Lung (tissue), 12 donors: ENCODE results near the gene ANP32A. TPM values are rescaled to one million over a fixed set of nuclear protein-coding genes. Genes with fewer than 3 reads are reported as not detected.
"Not testable (repeated sequence)": the region's sequence is repeated elsewhere in the genome, so short reads cannot be mapped to it uniquely, and the experiment has no call there.

ENCODE experiments used
- ATAC-seq: fragments of 200-7000 bp; cut with Tn5 transposase; one replicate; pipeline ENCODE4 v1.9.1; 2020; ENCODE audit warnings: moderate number of reproducible peaks; ENCODE audit not compliant: insufficient read depth, low FRiP score
- DNase-seq, 3 donors: peaks; one replicate each; pipeline ENCODE4 v3.0.0-alpha.2; 2013 to 2017
- H3K27ac ChIP-seq, 2 donors: one replicate each; pipeline ENCODE4 v1.5.1; 2013; ENCODE audit warnings: mild to moderate bottlenecking in 2 of 2, moderate library complexity in 2 of 2, control low read depth in 1 of 2, inconsistent platforms in 1 of 2, low read depth in 1 of 2, low read length in 1 of 2
- H3K27me3 ChIP-seq, 3 donors: one replicate each; pipeline ENCODE4 v1.5.1; 2013; ENCODE audit warnings: low read length in 2 of 3; ENCODE audit not compliant: control insufficient read depth in 3 of 3, insufficient read depth in 3 of 3
- H3K36me3 ChIP-seq, 4 donors: one replicate each; pipeline ENCODE4 v1.5.1; 2013; ENCODE audit warnings: low read length in 4 of 4, mild to moderate bottlenecking in 1 of 4, moderate library complexity in 1 of 4; ENCODE audit not compliant: control insufficient read depth in 4 of 4, insufficient read depth in 4 of 4
- H3K4me1 ChIP-seq, 5 donors: one replicate each; pipeline ENCODE4 v1.5.1; 2013; ENCODE audit warnings: low read length in 5 of 5, mild to moderate bottlenecking in 2 of 5, moderate library complexity in 1 of 5; ENCODE audit not compliant: control insufficient read depth in 5 of 5, insufficient read depth in 5 of 5
- H3K4me3 ChIP-seq: one replicate; pipeline ENCODE4 v1.5.1; 2013; ENCODE audit warnings: mild to moderate bottlenecking, control low read depth, moderate library complexity
- H3K9ac ChIP-seq, 2 donors: one replicate each; pipeline ENCODE4 v1.5.1; 2013; ENCODE audit warnings: low read length in 2 of 2, control low read depth in 1 of 2; ENCODE audit not compliant: insufficient read depth in 1 of 2
- H3K9me3 ChIP-seq, 4 donors: one replicate each; pipeline ENCODE4 v1.5.1; 2013; ENCODE audit warnings: low read length in 3 of 4, mild to moderate bottlenecking in 1 of 4, moderate library complexity in 1 of 4; ENCODE audit not compliant: control insufficient read depth in 4 of 4, insufficient read depth in 3 of 4
- CTCF ChIP-seq: IDR thresholded peaks from 2 replicates; pipeline ENCODE4 v1.5.1; 2012; ENCODE audit warnings: mild to moderate bottlenecking; ENCODE audit errors: control extremely low read depth, extremely low read depth
- WGBS, 2 donors: extraction: QIAGEN DNeasy Blood & Tissue Kit; methylation state at CpG; one replicate each; pipeline ENCODE4 v1.1.7; 2013; 5-methylcytosine and 5-hydroxymethylcytosine counted together
- polyA plus RNA-seq, 2 donors: library from polyadenylated mRNA; stranded (reverse); fragments of 200-250 nt; gene quantifications; one replicate each; pipeline ENCODE4 v1.2.1, GENCODE V29; 2013
- total RNA-seq, 2 donors: library from RNA; depleted of rRNA in 1 of 2; stranded (reverse); fragments of >200 nt in 1 of 2; gene quantifications; one replicate each; pipeline ENCODE4 v1.2.1, GENCODE V29; 2014 to 2021
- donor health status: control.
- donor health status: control.
- donor health status: Bipolar disorder and iron deficiency.
- donor health status: healthy.
- donor health status: DM: yes; HTN: yes; CAD: no.

The ANP32A gene
- total and polyA plus RNA-seq, 4 donors: 105 to 197 (median 113) TPM

- Histone ChIP-seq H3K9ac (no peak overlapping the region), H3K9me3 (no peaks in the 10 kb centered on the region), H3K4me1 (peaks cover 0 to 7% (median 0%) of the 10 kb centered on the region in 5 donors), H3K27me3 (no peaks in the 10 kb centered on the region), H3K27ac (no peak overlapping the region), H3K36me3 (no peaks in the 10 kb centered on the region), H3K4me3 (no peak overlapping the region)
- no peak for TF ChIP-seq CTCF
- DNase-seq: peak in 2 of 3 donors; percentile 32 to 49
- ATAC-seq: no peak
- 71 to 84% methylated on average over 11 of the region's 11 CpGs for WGBS, 2 donors
Observed at GRCh38 chr15:68765602-68766368, 54.9 kb downstream of the ANP32A start.

- ATAC-seq: no peak
Observed at GRCh38 chr15:68764090-68764489, 56.6 kb downstream of the ANP32A start.

GRCh38 chr15:68763063-68763462, 57.6 kb downstream of the ANP32A start:
- no peaks in the 10 kb centered on the region for H3K9me3 ChIP-seq
- no peak for TF ChIP-seq CTCF
- H3K36me3 ChIP-seq: no peaks in the 10 kb centered on the region
- ATAC-seq: no peak
- H3K27me3 ChIP-seq: no peaks in the 10 kb centered on the region
- H3K9ac ChIP-seq: no peak overlapping the region
- no peak overlapping the region for H3K4me3 ChIP-seq
- peaks cover 0 to 7% (median 0%) of the 10 kb centered on the region in 5 donors for H3K4me1 ChIP-seq
- H3K27ac ChIP-seq: no peak overlapping the region
- DNase-seq: no peak
- WGBS, 2 donors: 87 to 96% methylated on average over 4 of the region's 4 CpGs

More at GRCh38 chr15:68764090-68764489, 56.6 kb downstream of the ANP32A start:
- TF ChIP-seq CTCF: no peak
- H3K4me1 ChIP-seq: peaks cover 0 to 7% (median 0%) of the 10 kb centered on the region in 5 donors
- H3K4me3 ChIP-seq: no peak overlapping the region
- no peak overlapping the region for H3K27ac ChIP-seq
- no peaks in the 10 kb centered on the region for H3K9me3 ChIP-seq
- H3K36me3 ChIP-seq: no peaks in the 10 kb centered on the region
- 71 to 76% methylated on average over 1 of the region's 1 CpG for WGBS, 2 donors
- no peaks in the 10 kb centered on the region for H3K27me3 ChIP-seq
- no peak for DNase-seq
- no peak overlapping the region for H3K9ac ChIP-seq

- 91 to 95% methylated on average over 1 of the region's 1 CpG for WGBS, 2 donors
- DNase-seq, H3K4me3 ChIP-seq, H3K9ac ChIP-seq, H3K4me1 ChIP-seq, ATAC-seq, H3K9me3 ChIP-seq, H3K27ac ChIP-seq, H3K36me3 ChIP-seq, H3K27me3 ChIP-seq: not testable (repeated sequence)
Observed at GRCh38 chr15:68759982-68760579, 60.6 kb downstream of the ANP32A start.
